PC-9 (cell line): ENCODE data around the gene FNDC1. TPM values are rescaled to one million over a fixed set of nuclear protein-coding genes. Genes with fewer than 3 reads are reported as not detected.

Source experiments
- BruUV-seq: library from RNA; stranded (reverse); fragments of 400-500 nt; replicated peaks from 2 replicates; lab custom pipeline; 2021; lab: Mats Ljungman, UMichigan
- CTCF ChIA-PET: fragments of 300-600 bp; sonication (Branson Sonifier 250); formaldehyde crosslinking; loops from one replicate; lab custom pipeline; 2022; ENCODE audit warnings: antibody characterized with exemption; lab: Charles Lee
- POLR2A ChIA-PET: fragments of 300-600 bp; sonication (Branson Sonifier 250); formaldehyde crosslinking; loops from one replicate; lab custom pipeline; 2022; ENCODE audit warnings: antibody characterized with exemption; ENCODE audit not compliant: unreplicated experiment; lab: Charles Lee
- DNase-seq, 2 experiments: peaks; one replicate each; pipeline versions ENCODE4 v3.0.0 to v3.0.0-alpha.2; 2015 to 2022; ENCODE audit warnings: mixed read lengths in 1 of 2
- H2AFZ ChIP-seq: fragments of 200-600 bp; sonication (generic); 2 replicates; pipeline ENCODE4 v1.8.1; 2017; ENCODE audit warnings: antibody characterized with exemption
- H3F3A ChIP-seq: fragments of 200-600 bp; sonication (generic); 2 replicates; pipeline ENCODE4 v1.8.1; 2017; ENCODE audit warnings: antibody characterized with exemption, mild to moderate bottlenecking, low read depth; ENCODE audit not compliant: insufficient read depth
- H3K27ac ChIP-seq: fragments of 200-600 bp; sonication (generic); 2 replicates; pipeline ENCODE4 v1.6.1; 2016; ENCODE audit warnings: mixed run types
- H3K27me3 ChIP-seq: fragments of 200-600 bp; sonication (generic); 2 replicates; pipeline ENCODE4 v1.6.1; 2016; ENCODE audit warnings: low read depth, mixed run types; ENCODE audit not compliant: insufficient read depth
- H3K36me3 ChIP-seq: fragments of 200-600 bp; sonication (generic); 2 replicates; pipeline ENCODE4 v1.6.1; 2016; ENCODE audit warnings: low read depth, mixed run types
- H3K4me1 ChIP-seq: fragments of 200-600 bp; sonication (generic); replicated peaks from 2 replicates; pipeline ENCODE4 v1.6.1; 2016; ENCODE audit warnings: mixed run types; ENCODE audit not compliant: insufficient read depth
- H3K4me2 ChIP-seq: fragments of 200-600 bp; sonication (generic); 2 replicates; pipeline ENCODE4 v1.6.1; 2017; ENCODE audit warnings: mixed run types
- H3K4me3 ChIP-seq: fragments of 200-600 bp; sonication (generic); 2 replicates; pipeline ENCODE4 v1.6.1; 2016; ENCODE audit warnings: mixed run types
- H3K79me2 ChIP-seq: fragments of 200-600 bp; sonication (generic); 2 replicates; pipeline ENCODE4 v1.6.1; 2017; ENCODE audit warnings: low read depth, mixed run types
- H3K9me2 ChIP-seq: fragments of 200-600 bp; sonication (generic); 2 replicates; pipeline ENCODE4 v1.8.1; 2017; ENCODE audit warnings: mild to moderate bottlenecking; ENCODE audit not compliant: insufficient read depth
- H3K9me3 ChIP-seq: fragments of 200-600 bp; sonication (generic); 2 replicates; pipeline ENCODE4 v1.8.1; 2016; ENCODE audit warnings: low read depth; ENCODE audit not compliant: insufficient read depth
- H4K20me1 ChIP-seq: fragments of 200-600 bp; sonication (generic); 2 replicates; pipeline ENCODE4 v1.8.1; 2017; ENCODE audit not compliant: insufficient read depth
- CTCF ChIP-seq: fragments of 200-600 bp; sonication (generic); conservative IDR thresholded peaks from 2 replicates; pipeline ENCODE4 v1.6.1; 2017; ENCODE audit warnings: mixed run types, antibody characterized with exemption, mild to moderate bottlenecking, moderate library complexity
- EZH2 ChIP-seq: fragments of 200-600 bp; sonication (generic); IDR thresholded peaks from 2 replicates; pipeline ENCODE4 v1.8.0; 2017; ENCODE audit warnings: antibody characterized with exemption, low read depth
- intact Hi-C: fragments of 100-400 bp; cut with micrococcal nuclease; formaldehyde crosslinking; loops from one replicate; pipeline ENCODE4 v1.10.0; 2022; ENCODE audit not compliant: unreplicated experiment
- total RNA-seq: library from RNA; stranded (reverse); gene quantifications from 2 replicates; pipeline ENCODE4 v1.2.3, GENCODE V29; 2021

FNDC1 gene
- total RNA-seq, 1 experiment from 2014 or later = not detected

DNA sequence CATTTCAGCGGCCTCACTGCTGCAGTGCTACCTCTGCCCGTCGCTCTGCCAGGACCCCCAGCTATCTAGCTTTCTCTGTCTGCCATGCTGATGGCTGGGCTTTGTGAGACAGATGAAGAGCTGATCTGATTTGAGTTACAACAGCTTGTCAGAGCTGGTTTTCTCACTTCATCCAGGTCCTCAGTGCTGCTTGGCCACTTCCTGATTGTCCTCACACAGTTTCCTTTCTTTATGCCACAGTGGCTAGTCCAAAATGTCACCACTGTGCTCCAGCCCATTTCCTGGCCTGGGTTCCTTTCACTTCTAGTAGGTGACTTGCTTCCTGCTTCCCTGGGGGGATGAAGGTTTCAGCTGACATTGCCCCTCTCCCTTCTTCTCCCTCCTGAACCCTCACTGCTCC, 35.4 kb downstream of the FNDC1 start:
- H3K36me3 ChIP-seq = no peaks in the 10 kb centered on the region
- H4K20me1 ChIP-seq = no peaks in the 10 kb centered on the region
- ChIA-PET POLR2A (no interaction called here), CTCF (no interaction called here)
- no peak for DNase-seq
- no peak overlapping the region for H2AFZ ChIP-seq
- no peaks in the 10 kb centered on the region for H3K79me2 ChIP-seq
- intact Hi-C loops = no loop called here
- H3K4me1 ChIP-seq = no peaks in the 10 kb centered on the region
- H3K27me3 ChIP-seq = peaks cover 91% of the 10 kb centered on the region
- H3F3A ChIP-seq = no peaks in the 10 kb centered on the region
- TF ChIP-seq EZH2 (no peak), CTCF (no peak)
- no TSS peak for BruUV-seq
- no peak overlapping the region for H3K4me3 ChIP-seq
- no peaks in the 10 kb centered on the region for H3K9me2 ChIP-seq
- H3K9me3 ChIP-seq = no peaks in the 10 kb centered on the region
- H3K4me2 ChIP-seq = no peak overlapping the region
- no peak overlapping the region for H3K27ac ChIP-seq

GRCh38 chr6:159212028-159212427, 42.8 kb downstream of the FNDC1 start:
- H3K4me3 ChIP-seq = no peak overlapping the region
- DNase-seq = no peak
- H3K36me3 ChIP-seq = no peaks in the 10 kb centered on the region
- H3K9me3 ChIP-seq = no peaks in the 10 kb centered on the region
- no peak overlapping the region for H2AFZ ChIP-seq
- CTCF ChIA-PET = no interaction called here
- no peaks in the 10 kb centered on the region for H4K20me1 ChIP-seq
- intact Hi-C loops = no loop called here
- no peaks in the 10 kb centered on the region for H3F3A ChIP-seq
- TF ChIP-seq CTCF (no peak), EZH2 (no peak)
- no peaks in the 10 kb centered on the region for H3K9me2 ChIP-seq
- H3K79me2 ChIP-seq = no peaks in the 10 kb centered on the region
- no peaks in the 10 kb centered on the region for H3K4me1 ChIP-seq
- POLR2A ChIA-PET = no interaction called here
- H3K4me2 ChIP-seq = no peak overlapping the region
- peaks cover 97% of the 10 kb centered on the region for H3K27me3 ChIP-seq
- H3K27ac ChIP-seq = no peak overlapping the region
- no TSS peak for BruUV-seq

- Histone ChIP-seq H3K36me3 (no peaks in the 10 kb centered on the region), H3K79me2 (no peaks in the 10 kb centered on the region), H3K4me2 (no peak overlapping the region), H3K9me3 (no peaks in the 10 kb centered on the region), H3K27ac (no peak overlapping the region), H4K20me1 (no peaks in the 10 kb centered on the region), H2AFZ (no peak overlapping the region), H3K4me3 (no peak overlapping the region), H3K9me2 (no peaks in the 10 kb centered on the region), H3K4me1 (no peaks in the 10 kb centered on the region), H3K27me3 (peaks cover 97% of the 10 kb centered on the region), H3F3A (no peaks in the 10 kb centered on the region)
- BruUV-seq = no TSS peak
- intact Hi-C loops = no loop called here
- POLR2A ChIA-PET = interaction anchor here (0.6 kb wide), 1 partner anchor 510 kb away, joined by 3 read pairs; no protein-coding TSS in a partner anchor
- CTCF ChIA-PET = no interaction called here
- TF ChIP-seq EZH2 (no peak), CTCF (no peak)
- no peak for DNase-seq
Observed at GRCh38 chr6:159212525-159213280, 43.5 kb downstream of the FNDC1 start.
